H1 (cell line): ENCODE results near the gene NDRG2. TPM values are rescaled to one million over a fixed set of nuclear protein-coding genes. Genes with fewer than 3 reads are reported as not detected.

Source experiments
- CTCF ChIA-PET: fragments of 300-600 bp; sonication (Branson Sonifier 250); formaldehyde crosslinking; loops from one replicate; lab custom pipeline; 2021; ENCODE audit not compliant: partially characterized antibody; lab: Charles Lee
- POLR2A ChIA-PET: fragments of 300-600 bp; sonication (Branson Sonifier 250); formaldehyde crosslinking; loops from one replicate; lab custom pipeline; 2021; ENCODE audit warnings: inconsistent platforms; ENCODE audit not compliant: partially characterized antibody; lab: Charles Lee
- DNase-seq, 2 experiments: peaks; one replicate each; pipeline versions ENCODE4 v3.0.0 to v3.0.0-alpha.2; 2010 to 2022; ENCODE audit warnings: low spot score in 2 of 2, low read depth in 1 of 2, mixed read lengths in 1 of 2
- FAIRE-seq: peaks from 2 replicates; lab custom pipeline; 2011; peaks lifted over from hg19 to GRCh38; lab: Jason Lieb, UNC
- H2AFZ ChIP-seq: 2 replicates; pipeline ENCODE4 v1.8.1; 2012; ENCODE audit warnings: low read length, inconsistent platforms
- H2AK5ac ChIP-seq: 2 replicates; pipeline ENCODE4 v1.6.1; 2013; ENCODE audit warnings: low read depth, low read length
- H2BK120ac ChIP-seq: replicated peaks from 2 replicates; pipeline ENCODE3; 2013; ENCODE audit warnings: low read depth, low read length, inconsistent platforms
- H2BK12ac ChIP-seq: 2 replicates; pipeline ENCODE4 v1.6.1; 2013; ENCODE audit warnings: low read depth, low read length
- H2BK15ac ChIP-seq: 2 replicates; pipeline ENCODE4 v1.6.1; 2013; ENCODE audit warnings: low read length
- H2BK20ac ChIP-seq: 2 replicates; pipeline ENCODE4 v1.6.1; 2013; ENCODE audit warnings: low read length
- H2BK5ac ChIP-seq: 2 replicates; pipeline ENCODE4 v1.6.1; 2013; ENCODE audit warnings: low read depth, low read length
- H3K14ac ChIP-seq: 2 replicates; pipeline ENCODE4 v1.6.1; 2013; ENCODE audit warnings: inconsistent platforms; ENCODE audit not compliant: insufficient read length
- H3K18ac ChIP-seq: 2 replicates; pipeline ENCODE4 v1.6.1; 2013; ENCODE audit warnings: low read length; ENCODE audit errors: extremely low read depth
- H3K23ac ChIP-seq: 2 replicates; pipeline ENCODE4 v1.6.1; 2013; ENCODE audit warnings: inconsistent platforms; ENCODE audit not compliant: insufficient read length
- H3K23me2 ChIP-seq: 2 replicates; pipeline ENCODE4 v1.6.1; 2013; ENCODE audit warnings: low read depth, low read length
- H3K27ac ChIP-seq: 2 replicates; pipeline ENCODE4 v1.6.1; 2011; ENCODE audit warnings: low read depth, low read length, inconsistent platforms
- H3K27me3 ChIP-seq, 4 experiments: replicated peaks in 1 of 4; 1 replicate in 1 of 4; 2 replicates in 3 of 4; pipeline versions ENCODE4 v1.6.1 to v1.8.1; 2011 to 2013; ENCODE audit warnings: low read length in 3 of 4, mild to moderate bottlenecking in 3 of 4, inconsistent platforms in 2 of 4, mixed read lengths in 2 of 4, moderate library complexity in 1 of 4; ENCODE audit not compliant: control insufficient read depth in 3 of 4, insufficient read depth in 3 of 4; ENCODE audit errors: extremely low read depth in 1 of 4
- H3K36me3 ChIP-seq, 4 experiments: 2 replicates each; pipeline versions ENCODE4 v1.6.1 to v1.8.1; 2011 to 2013; ENCODE audit warnings: mild to moderate bottlenecking in 4 of 4, low read length in 3 of 4, moderate library complexity in 2 of 4, control low read depth in 1 of 4, inconsistent platforms in 1 of 4; ENCODE audit not compliant: insufficient read depth in 4 of 4, control insufficient read depth in 2 of 4
- H3K4ac ChIP-seq: replicated peaks from 2 replicates; pipeline ENCODE3; 2013; ENCODE audit warnings: low read length, low read depth, mixed read lengths, inconsistent platforms; ENCODE audit not compliant: insufficient read length
- H3K4me1 ChIP-seq, 4 experiments: replicated peaks in 1 of 4; 1 replicate in 1 of 4; 2 replicates in 3 of 4; pipeline versions ENCODE4 v1.6.1 to v1.8.1; 2011 to 2013; ENCODE audit warnings: low read length in 3 of 4, inconsistent platforms in 2 of 4, mixed read lengths in 1 of 4; ENCODE audit not compliant: insufficient read depth in 4 of 4, control insufficient read depth in 3 of 4
- H3K4me2 ChIP-seq, 2 experiments: 2 replicates each; pipeline versions ENCODE4 v1.6.1 to v1.8.1; 2011 to 2013; ENCODE audit warnings: low read depth in 2 of 2, low read length in 2 of 2, control low read depth in 1 of 2, inconsistent platforms in 1 of 2, mild to moderate bottlenecking in 1 of 2; ENCODE audit not compliant: insufficient read depth in 1 of 2
- H3K4me3 ChIP-seq, 4 experiments: fragments of 200-600, 300-600 bp in 1 of 4; sonication (generic), shearing (Covaris generic), sonication (Bioruptor Twin) in 1 of 4; 2 replicates each; pipeline versions ENCODE4 v1.5.1 to v1.8.1; 2011 to 2016; ENCODE audit warnings: low read length in 4 of 4, low read depth in 3 of 4, control low read depth in 2 of 4, inconsistent platforms in 2 of 4, mild to moderate bottlenecking in 2 of 4, mixed read lengths in 1 of 4, moderate library complexity in 1 of 4; ENCODE audit not compliant: insufficient read depth in 2 of 4; ENCODE audit errors: extremely low read depth in 1 of 4
- H3K56ac ChIP-seq: replicated peaks from 2 replicates; pipeline ENCODE3; 2013; ENCODE audit warnings: low read depth, mild to moderate bottlenecking, mixed read lengths, low read length, inconsistent platforms; ENCODE audit not compliant: insufficient read length
- H3K79me1 ChIP-seq: 2 replicates; pipeline ENCODE4 v1.6.1; 2013; ENCODE audit warnings: low read depth, low read length, control low read depth
- H3K79me2 ChIP-seq, 2 experiments: 2 replicates each; pipeline versions ENCODE4 v1.6.1 to v1.8.1; 2012 to 2013; ENCODE audit warnings: low read length in 2 of 2, mild to moderate bottlenecking in 2 of 2, inconsistent platforms in 1 of 2; ENCODE audit not compliant: insufficient read depth in 2 of 2, control insufficient read depth in 1 of 2
- H3K9ac ChIP-seq, 4 experiments: replicated peaks in 1 of 4; 1 replicate in 1 of 4; 2 replicates in 3 of 4; pipeline versions ENCODE4 v1.6.1 to v1.8.1; 2011 to 2013; ENCODE audit warnings: low read depth in 3 of 4, low read length in 3 of 4, control low read depth in 2 of 4, mild to moderate bottlenecking in 2 of 4, moderate library complexity in 2 of 4, inconsistent platforms in 1 of 4; ENCODE audit errors: extremely low read depth in 1 of 4
- H3K9me3 ChIP-seq, 2 experiments: 2 replicates each; pipeline versions ENCODE4 v1.6.1 to v1.8.1; 2012 to 2013; ENCODE audit warnings: mild to moderate bottlenecking in 2 of 2, moderate library complexity in 2 of 2, control low read depth in 1 of 2, inconsistent platforms in 1 of 2, low read depth in 1 of 2, low read length in 1 of 2, mixed read lengths in 1 of 2; ENCODE audit not compliant: insufficient read depth in 2 of 2
- H4K20me1 ChIP-seq, 2 experiments: replicated peaks in 1 of 2; 2 replicates each; pipeline versions ENCODE3 to v1.8.1; 2011 to 2013; ENCODE audit warnings: inconsistent platforms in 2 of 2, low read length in 2 of 2, mild to moderate bottlenecking in 1 of 2; ENCODE audit not compliant: insufficient read depth in 2 of 2, control insufficient read depth in 1 of 2
- H4K5ac ChIP-seq: 2 replicates; pipeline ENCODE4 v1.6.1; 2013; ENCODE audit warnings: low read length, low read depth, mixed read lengths, inconsistent platforms; ENCODE audit not compliant: insufficient read length
- H4K8ac ChIP-seq: 2 replicates; pipeline ENCODE4 v1.8.0; 2013; ENCODE audit warnings: mild to moderate bottlenecking, moderate library complexity, low read length, inconsistent platforms; ENCODE audit not compliant: insufficient read depth; ENCODE audit errors: extremely low read depth
- H4K91ac ChIP-seq: replicated peaks from 2 replicates; pipeline ENCODE3; 2013; ENCODE audit warnings: low read length, mixed read lengths, inconsistent platforms; ENCODE audit not compliant: insufficient read length
- BCL11A ChIP-seq, 2 experiments: IDR thresholded peaks; one replicate each; pipeline ENCODE4 v1.6.1; 2011; ENCODE audit warnings: low read depth in 2 of 2, low read length in 2 of 2, mild to moderate bottlenecking in 2 of 2
- CHD2 ChIP-seq: IDR thresholded peaks from 2 replicates; pipeline ENCODE4 v1.6.1; 2012; ENCODE audit warnings: low read length, improper control_type of control experiment
- JUND ChIP-seq: IDR thresholded peaks from 2 replicates; pipeline ENCODE4 v1.6.1; 2011; ENCODE audit warnings: mild to moderate bottlenecking, improper control_type of control experiment, low read length
- NANOG ChIP-seq: IDR thresholded peaks from 2 replicates; pipeline ENCODE4 v1.6.1; 2011; ENCODE audit warnings: low read length, low read depth, mild to moderate bottlenecking, inconsistent platforms; ENCODE audit not compliant: insufficient read depth, poor library complexity, severe bottlenecking
- USF2 ChIP-seq: IDR thresholded peaks from 2 replicates; pipeline ENCODE4 v1.6.1; 2011; ENCODE audit warnings: low read length, improper control_type of control experiment
- WGBS, 2 experiments: shearing (Covaris generic) in 1 of 2; methylation state at CpG; one replicate each; pipeline versions ENCODE4 v1.1.6 to v1.1.7; 2013 to 2015; ENCODE audit warnings: low lambda C conversion rate in 2 of 2, mixed read lengths in 2 of 2, inconsistent platforms in 1 of 2, low coverage in 1 of 2, missing lambda C conversion rate in 1 of 2; ENCODE audit not compliant: insufficient replicate concordance in 2 of 2, insufficient coverage in 1 of 2, insufficient read length in 1 of 2; ENCODE audit errors: extremely low coverage in 1 of 2, missing lambda C conversion rate in 1 of 2; 5-methylcytosine and 5-hydroxymethylcytosine counted together
- polyA plus RNA-seq, 7 experiments: library from polyadenylated mRNA; depleted of rRNA in 3 of 7; stranded (reverse) in 5 of 7; unstranded in 2 of 7; fragments of >200 nt in 5 of 7; fragments of 200-250 nt in 2 of 7; gene quantifications; 1 replicate in 5 of 7; 2 replicates in 1 of 7; 4 replicates in 1 of 7; pipeline versions ENCODE4 v1.2.1 to v1.2.3, GENCODE V29; 2011 to 2013; ENCODE audit warnings: missing spikeins in 2 of 7, mixed read lengths in 2 of 7
- total RNA-seq: library from RNA; stranded (reverse); fragmentation: NEBNext Ultra II Directional; extraction: Animal tissue kit (Norgen Biotek cat#: 25700); gene quantifications from 2 replicates; pipeline ENCODE4 v1.2.1, GENCODE V29; 2021

NDRG2 gene
- total and polyA plus RNA-seq, 2 of the 8 experiments (the other 6 are each of a cell fraction or from before 2014, with no cell fraction given): 29.9 to 48.6 TPM

GRCh38 chr14:21018781-21019180 lies 6.1 kb downstream of the NDRG2 start:
- H4K8ac ChIP-seq: no peak overlapping the region
- DNase-seq: no peak
- peaks cover 4 to 12% (median 7%) of the 10 kb centered on the region in 4 experiments for H3K4me1 ChIP-seq
- TF ChIP-seq NANOG: no peak
- TF ChIP-seq CHD2: no peak
- TF ChIP-seq JUND: no peak
- no peak for TF ChIP-seq USF2
- TF ChIP-seq BCL11A (IDR thresholded peaks at IDR 0.05; ENCODE audit: low read depth in 2 of 2, low read length in 2 of 2): no peak
- TF ChIP-seq, all 59 proteins: peak for 0
- Histone ChIP-seq H3K4me3 (no peak overlapping the region), H3K23ac (no peak overlapping the region), H2BK15ac (no peak overlapping the region), H3K79me1 (no peaks in the 10 kb centered on the region), H3K36me3 (peaks cover 0 to 5% (median under 1%) of the 10 kb centered on the region in 4 experiments; a peak in 3 of 8 replicates), H3K14ac (no peak overlapping the region), H3K27ac (no peak overlapping the region), H3K4me2 (no peak overlapping the region), H3K9ac (no peak overlapping the region), H2BK120ac (no peak overlapping the region), H2BK20ac (no peak overlapping the region), H2BK5ac (no peak overlapping the region), H3K4ac (no peak overlapping the region), H3K18ac (no peak overlapping the region), H2AFZ (no peak overlapping the region), H2AK5ac (no peak overlapping the region), H4K20me1 (no peaks in the 10 kb centered on the region), H3K9me3 (no peaks in the 10 kb centered on the region), H4K91ac (no peak overlapping the region), H4K5ac (no peak overlapping the region), H3K23me2 (0 out of 2 replicates have a peak, but pooled peaks cover 2% of the 10 kb centered on the region), H2BK12ac (no peak overlapping the region), H3K27me3 (peaks cover under 1 to 12% (median 11%) of the 10 kb centered on the region in 4 experiments; a peak in 6 of 7 replicates), H3K79me2 (no peaks in the 10 kb centered on the region), H3K56ac (no peak overlapping the region)
- ChIA-PET CTCF (interaction anchor here (0.6 to 16.1 kb wide), 11 partner anchors 13 to 200 kb away, joined by 3 to 371 read pairs (median 6); partner anchors contain the start of genes ARHGEF40 and RNASE7), POLR2A (interaction anchor here (1.2 to 1.5 kb wide), 3 partner anchors 15 to 29 kb away, joined by 3 to 5 read pairs (median 3); no protein-coding TSS in a partner anchor)
- WGBS, 2 experiments: 94% methylated on average over 3 of the region's 3 CpGs; no CpG with 5 or more reads in 1 of the 2 experiments
- no peak for FAIRE-seq
